OCI-LY3 (cell line): Measurements from ENCODE around the gene MKLN1.

ENCODE experiments used
- H2AFZ ChIP-seq: fragments of 200-600, 300-600 bp; shearing (Covaris generic); 2 replicates; pipeline ENCODE4 v1.6.0; 2014; ENCODE audit warnings: antibody characterized with exemption, low read depth, low read length
- H3K27ac ChIP-seq: fragments of 200-600, 300-600 bp; sonication (generic); 2 replicates; pipeline ENCODE4 v1.5.1; 2014; ENCODE audit warnings: mild to moderate bottlenecking, low read length, moderate library complexity, mixed read lengths
- H3K27me3 ChIP-seq: fragments of 200-600, 300-600 bp; sonication (generic); 2 replicates; pipeline ENCODE4 v1.6.1; 2014; ENCODE audit warnings: low read depth, low read length, mixed read lengths
- H3K36me3 ChIP-seq: fragments of 200-600, 300-600 bp; sonication (generic); replicated peaks from 2 replicates; pipeline ENCODE3; 2014; ENCODE audit warnings: low read depth, low read length, mixed read lengths
- H3K4me1 ChIP-seq: fragments of 300-600, 200-600 bp; sonication (generic); 2 replicates; pipeline ENCODE4 v1.6.1; 2014; ENCODE audit warnings: low read length, mixed read lengths
- H3K4me2 ChIP-seq: fragments of 200-600, 300-600 bp; sonication (generic); 2 replicates; pipeline ENCODE4 v1.6.1; 2014; ENCODE audit warnings: low read length, mixed read lengths
- H3K4me3 ChIP-seq: fragments of 300-600, 200-600 bp; sonication (generic); 2 replicates; pipeline ENCODE4 v1.5.1; 2014; ENCODE audit warnings: antibody characterized with exemption, mild to moderate bottlenecking, low read length, moderate library complexity
- H3K79me2 ChIP-seq: fragments of 300-600, 200-600 bp; shearing (Covaris generic); 2 replicates; pipeline ENCODE4 v1.6.1; 2014; ENCODE audit warnings: mild to moderate bottlenecking, low read length, mixed read lengths
- H3K9ac ChIP-seq: fragments of 300-600, 200-600 bp; shearing (Covaris generic); 2 replicates; pipeline ENCODE4 v1.6.0; 2014; ENCODE audit warnings: mild to moderate bottlenecking, low read length, moderate library complexity
- H3K9me3 ChIP-seq: fragments of 200-600, 300-600 bp; shearing (Covaris generic); 2 replicates; pipeline ENCODE4 v1.6.1; 2014; ENCODE audit warnings: low read length, mixed read lengths; ENCODE audit not compliant: insufficient read depth
- H4K20me1 ChIP-seq: fragments of 200-600, 300-600 bp; sonication (generic); 2 replicates; pipeline ENCODE4 v1.6.1; 2016; ENCODE audit warnings: low read length, mixed read lengths; ENCODE audit not compliant: insufficient read depth
- CTCF ChIP-seq: fragments of 200-600, 300-600 bp; sonication (generic); IDR thresholded peaks from 2 replicates; pipeline ENCODE4 v1.5.1; 2014; ENCODE audit warnings: antibody characterized with exemption, low read length, low read depth
- EZH2phosphoT487 ChIP-seq: fragments of 200-600 bp; shearing (Covaris generic); IDR thresholded peaks from 2 replicates; pipeline ENCODE4 v1.6.1; 2018; ENCODE audit warnings: antibody characterized with exemption, mixed run types, low read depth

MKLN1 gene

DNA sequence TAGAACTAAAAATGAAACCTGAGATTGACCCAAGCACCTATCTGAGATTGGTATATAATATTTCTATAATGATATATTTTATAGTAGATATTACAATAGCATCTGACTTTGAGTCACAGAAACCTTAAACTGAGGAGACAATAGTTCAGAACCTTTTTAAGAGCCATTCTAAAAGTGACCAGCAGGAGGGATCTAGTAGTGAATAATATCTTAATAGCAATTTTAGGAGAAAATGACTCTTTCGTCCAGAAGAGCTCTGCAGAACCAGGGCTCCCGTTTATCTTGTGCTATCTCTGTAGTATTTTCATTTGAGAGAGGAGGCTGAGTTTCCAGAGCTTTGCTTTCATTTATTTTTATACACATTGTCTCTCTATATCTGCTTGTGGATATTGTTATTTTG is 160.7 kb downstream of the MKLN1 start:
- H3K36me3 ChIP-seq = no peaks in the 10 kb centered on the region
- no peak overlapping the region for H3K4me2 ChIP-seq
- H3K4me3 ChIP-seq = no peak overlapping the region
- TF ChIP-seq CTCF (no peak), EZH2phosphoT487 (no peak)
- no peaks in the 10 kb centered on the region for H3K9me3 ChIP-seq
- no peaks in the 10 kb centered on the region for H3K79me2 ChIP-seq
- no peak overlapping the region for H3K27ac ChIP-seq
- no peak overlapping the region for H2AFZ ChIP-seq
- no peaks in the 10 kb centered on the region for H4K20me1 ChIP-seq
- H3K4me1 ChIP-seq = no peaks in the 10 kb centered on the region; the same call in 1 of the 2 replicates
- no peaks in the 10 kb centered on the region for H3K27me3 ChIP-seq
- no peak overlapping the region for H3K9ac ChIP-seq

DNA sequence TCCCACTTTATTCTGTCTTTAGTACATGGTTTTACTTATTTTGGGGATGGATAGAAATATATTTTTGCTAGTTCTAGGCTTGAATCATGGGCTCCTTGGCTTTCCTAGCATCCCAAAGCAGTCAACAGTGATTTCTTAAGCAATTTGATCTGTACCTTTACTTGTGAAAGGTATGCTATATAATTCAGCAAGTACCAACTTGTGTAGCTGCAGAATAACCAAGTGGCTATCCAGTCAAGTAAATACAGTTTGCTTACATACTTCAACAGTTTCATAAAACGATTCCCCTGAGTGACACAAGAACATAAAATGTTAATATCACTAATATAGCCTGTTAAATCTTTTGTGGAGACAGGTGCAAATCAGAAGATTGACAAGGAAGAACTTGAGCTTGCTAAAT is 161.5 kb downstream of the MKLN1 start:
- Histone ChIP-seq H3K79me2 (no peaks in the 10 kb centered on the region), H4K20me1 (no peaks in the 10 kb centered on the region), H3K9me3 (no peaks in the 10 kb centered on the region), H2AFZ (no peak overlapping the region), H3K4me1 (no peaks in the 10 kb centered on the region), H3K9ac (no peak overlapping the region), H3K4me2 (no peak overlapping the region), H3K4me3 (no peak overlapping the region), H3K27me3 (no peaks in the 10 kb centered on the region), H3K27ac (no peak overlapping the region), H3K36me3 (no peaks in the 10 kb centered on the region)
- TF ChIP-seq CTCF = no peak
- no peak for TF ChIP-seq EZH2phosphoT487

- no peaks in the 10 kb centered on the region for H3K36me3 ChIP-seq
- H3K4me3 ChIP-seq = no peak overlapping the region
- no peak overlapping the region for H3K4me2 ChIP-seq
- no peak overlapping the region for H3K9ac ChIP-seq
- H4K20me1 ChIP-seq = no peaks in the 10 kb centered on the region
- no peaks in the 10 kb centered on the region for H3K27me3 ChIP-seq
- no peaks in the 10 kb centered on the region for H3K9me3 ChIP-seq
- no peaks in the 10 kb centered on the region for H3K4me1 ChIP-seq
- H2AFZ ChIP-seq = no peak overlapping the region
- H3K79me2 ChIP-seq = no peaks in the 10 kb centered on the region
- TF ChIP-seq EZH2phosphoT487 (no peak), CTCF (no peak)
- H3K27ac ChIP-seq = no peak overlapping the region
Observed at GRCh38 chr7:131489881-131490280, 162.2 kb downstream of the MKLN1 start.

DNA sequence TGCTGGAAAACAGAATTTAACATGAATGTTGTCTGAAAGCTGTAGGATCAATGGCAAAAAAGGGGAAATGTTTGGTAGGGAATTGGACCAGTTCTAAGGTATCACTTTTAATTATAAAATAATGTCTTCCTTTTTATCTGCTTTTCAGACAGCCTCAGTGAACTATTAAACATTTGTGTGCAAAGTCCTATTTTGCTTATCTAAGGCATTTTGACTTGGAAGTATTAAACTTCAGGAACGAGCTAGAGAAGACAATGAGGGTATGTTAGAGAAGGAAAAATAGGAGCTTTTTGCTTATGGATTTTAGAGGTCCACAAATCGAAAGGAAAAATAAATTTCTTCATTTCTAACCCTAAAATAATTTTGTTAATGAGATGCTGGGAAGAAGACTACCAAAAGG is 165.4 kb downstream of the MKLN1 start:
- no peaks in the 10 kb centered on the region for H3K4me1 ChIP-seq
- peaks cover 9% of the 10 kb centered on the region for H3K36me3 ChIP-seq
- H3K4me3 ChIP-seq = no peak overlapping the region

More for the DNA sequence above, 165.4 kb downstream of the MKLN1 start:
- Histone ChIP-seq H3K9me3 (no peaks in the 10 kb centered on the region), H3K27ac (no peak overlapping the region), H3K9ac (no peak overlapping the region), H4K20me1 (no peaks in the 10 kb centered on the region), H3K27me3 (no peaks in the 10 kb centered on the region), H3K4me2 (no peak overlapping the region), H3K79me2 (no peaks in the 10 kb centered on the region), H2AFZ (no peak overlapping the region)
- no peak for TF ChIP-seq CTCF
- TF ChIP-seq EZH2phosphoT487 = no peak
